ENCODE data around the gene SYT1.

The SYT1 gene

DNA sequence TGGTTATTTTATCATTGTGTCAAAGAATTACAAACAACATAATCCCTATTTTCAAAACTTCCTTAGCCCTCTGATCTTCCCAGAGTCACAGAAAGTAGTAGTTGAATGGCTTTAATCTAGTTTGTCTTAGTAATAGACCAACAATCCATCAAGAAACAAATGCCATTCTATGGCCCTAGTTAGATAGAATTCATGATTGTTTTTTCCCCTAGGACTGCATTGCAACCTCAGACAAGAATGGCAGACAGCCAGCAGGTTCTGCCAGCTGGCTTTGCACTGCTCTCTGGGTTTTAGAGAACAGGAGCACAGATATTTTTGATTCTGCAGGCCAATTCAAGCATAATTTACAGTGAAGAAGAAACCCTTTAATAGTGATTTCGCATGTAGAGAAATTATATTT, 33.8 kb downstream of the SYT1 start:
- DNase-seq = no peak

DNA sequence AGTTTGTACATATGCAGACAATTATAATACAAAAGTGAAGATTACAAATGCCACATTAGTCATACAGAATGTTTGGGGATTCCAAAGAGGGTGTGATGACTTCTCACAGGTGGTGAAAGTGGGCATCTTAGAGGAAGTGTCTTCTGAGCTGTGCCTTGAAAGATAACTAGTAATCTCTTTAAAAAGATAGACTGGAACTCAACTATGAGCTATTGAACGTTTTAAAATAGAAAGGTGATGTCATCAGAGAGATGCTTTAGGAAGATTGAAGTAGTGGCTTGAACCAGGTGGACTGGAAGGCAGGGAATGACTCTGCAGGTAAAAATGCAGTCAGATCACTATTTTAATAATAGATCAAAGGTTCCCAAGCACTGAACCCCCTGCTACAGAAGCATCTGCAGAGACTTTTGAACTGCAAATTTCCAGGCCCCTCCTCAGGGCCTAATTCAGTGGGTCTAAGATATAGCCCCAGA, 50.3 kb downstream of the SYT1 start:
- DNase-seq = no peak

DNA sequence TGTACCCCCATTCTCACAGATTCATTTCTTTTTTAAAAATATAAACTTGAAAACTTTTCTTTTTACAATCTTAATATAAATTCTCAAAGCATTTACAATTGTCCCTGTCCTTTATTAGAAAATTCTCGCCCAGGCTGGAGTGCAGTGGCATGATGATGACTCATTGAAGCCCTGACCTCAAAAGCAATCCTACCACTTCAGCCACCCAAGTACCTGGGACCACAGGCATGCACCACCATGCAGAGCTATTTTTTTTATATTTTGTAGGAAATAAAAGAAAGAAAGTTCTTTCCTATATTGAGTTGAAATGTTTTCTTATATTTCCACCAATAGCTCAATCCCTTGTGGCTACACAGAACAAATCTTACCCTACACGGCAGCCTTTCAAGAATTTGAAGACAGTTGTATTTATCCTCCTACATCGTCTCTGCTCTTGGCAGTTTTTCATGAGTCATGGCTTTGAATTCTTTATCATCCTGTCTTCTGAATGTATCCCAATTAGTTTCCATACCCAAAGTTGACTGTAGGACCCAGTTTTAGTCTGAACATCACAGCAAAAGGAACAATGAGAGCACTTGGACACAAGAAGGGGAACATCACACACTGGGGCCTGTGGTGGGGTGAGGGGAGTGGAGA, 52.4 kb downstream of the SYT1 start:
- DNase-seq = no peak

DNA sequence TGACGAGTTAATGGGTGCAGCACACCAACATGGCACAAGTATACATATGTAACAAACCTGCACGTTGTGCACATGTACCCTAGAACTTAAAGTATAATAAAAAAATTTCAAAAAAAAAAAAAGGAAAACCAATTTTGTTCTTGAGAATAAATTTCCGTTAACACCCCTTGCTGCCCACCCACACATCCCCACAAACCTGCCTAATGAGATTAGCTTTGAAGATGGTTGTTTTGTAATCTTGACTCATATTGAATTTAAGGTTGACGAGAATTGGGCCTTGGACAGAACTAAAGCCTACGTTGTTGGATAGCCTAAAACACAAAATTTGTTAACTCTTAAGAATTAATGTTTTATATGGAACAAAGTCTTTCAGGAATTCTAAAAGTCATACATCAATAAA, 52.9 kb downstream of the SYT1 start:
- DNase-seq = no peak

DNA sequence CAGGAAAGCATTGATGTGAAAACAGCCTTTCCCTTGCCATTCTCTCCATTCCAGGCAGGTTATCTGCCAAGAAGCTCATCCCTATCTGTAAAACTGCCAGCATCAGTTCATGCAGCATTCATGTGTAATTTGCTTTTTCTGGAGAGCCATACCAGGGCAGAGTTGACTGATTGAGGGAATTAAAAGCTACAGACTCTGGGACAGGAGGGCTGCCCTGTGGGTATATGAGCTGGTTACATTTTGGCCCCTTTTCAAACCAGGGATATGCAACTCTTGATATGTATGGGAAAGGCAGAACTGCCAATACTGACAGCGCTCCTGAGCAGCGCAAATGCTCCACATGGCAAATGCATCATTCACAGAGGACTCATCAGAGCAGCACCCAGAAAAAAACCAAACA, 53.7 kb downstream of the SYT1 start:
- DNase-seq = no peak

DNA sequence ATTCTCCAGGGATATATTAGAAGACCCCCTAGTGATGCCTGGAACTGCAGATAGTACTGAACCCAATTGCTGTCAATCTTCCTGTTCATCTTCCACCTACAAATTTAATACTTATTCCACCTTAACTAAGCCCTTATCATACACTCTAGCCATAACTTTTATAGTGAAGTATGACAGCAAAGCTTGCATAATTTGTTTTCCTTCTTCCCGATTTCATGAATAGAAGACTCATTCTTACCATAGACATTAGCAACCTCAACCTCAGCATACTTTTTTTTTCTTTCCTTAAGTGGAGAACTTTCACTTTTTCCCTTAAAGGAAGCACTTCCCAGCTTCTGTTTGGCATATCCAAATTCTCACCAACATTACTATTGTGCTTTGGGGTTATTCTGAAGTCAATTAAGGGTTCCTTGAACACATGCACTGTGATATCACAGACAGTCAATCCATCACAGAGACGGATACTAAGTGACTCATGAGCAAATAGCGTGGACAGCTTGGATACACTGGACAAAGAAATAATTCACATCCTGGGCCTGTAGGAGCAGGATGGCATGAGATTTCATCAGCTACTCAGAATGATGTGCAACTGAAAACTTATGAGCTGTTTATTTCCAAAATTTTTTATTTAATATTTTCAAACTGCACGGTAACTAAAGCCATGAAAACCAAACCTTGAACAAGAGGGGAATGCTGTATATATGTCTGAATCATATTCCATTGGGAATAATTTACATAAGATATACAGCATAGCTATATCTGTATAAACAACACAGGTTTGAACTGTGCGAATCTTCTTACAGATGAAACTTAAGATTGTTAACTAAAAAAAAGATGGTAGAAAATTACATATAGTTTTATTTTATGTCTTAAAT, 63.9 kb downstream of the SYT1 start:
- DNase-seq = no peak

DNA sequence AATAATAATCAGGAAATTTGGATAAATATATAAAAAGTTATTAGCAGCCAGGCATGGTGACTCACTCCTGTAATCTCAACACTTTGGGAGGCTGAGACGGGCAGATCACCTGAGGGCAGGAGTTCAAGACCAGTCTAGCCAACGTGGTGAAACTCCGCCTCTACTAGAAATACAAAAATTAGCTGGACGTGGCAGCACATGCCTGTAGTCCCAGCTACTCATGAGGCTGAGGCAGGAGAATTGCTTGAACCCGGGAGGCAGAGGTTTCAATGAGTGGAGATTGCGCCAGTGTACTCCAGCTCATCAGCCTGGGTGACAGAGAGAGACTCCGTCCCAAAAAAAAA, 64.5 kb downstream of the SYT1 start:
- no peak for DNase-seq

DNA sequence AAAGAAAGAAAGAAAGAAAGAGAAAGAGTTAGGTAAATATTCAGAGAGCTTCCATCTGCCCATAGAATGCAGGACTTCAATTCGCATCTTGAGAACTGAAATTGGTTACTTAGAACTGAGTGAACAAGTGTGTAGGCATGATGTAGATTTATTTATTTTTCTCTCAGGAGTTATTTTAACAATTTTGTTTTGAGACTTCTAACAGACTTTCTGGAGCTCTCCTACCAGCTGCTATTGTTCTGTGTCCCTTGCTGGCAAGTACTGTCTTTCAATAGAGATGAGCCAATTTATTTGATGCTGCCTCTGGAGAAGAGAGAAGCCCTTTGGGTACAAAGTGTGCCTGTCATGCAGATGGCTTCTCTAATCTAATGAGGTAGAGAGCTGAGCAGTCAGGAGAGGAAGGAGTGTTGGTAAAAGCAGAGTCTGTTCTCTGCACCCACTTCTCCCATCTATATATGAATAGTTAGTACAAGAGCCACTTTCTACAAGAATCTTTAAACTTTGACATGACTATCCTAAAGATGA, 67.0 kb downstream of the SYT1 start:
- DNase-seq = no peak

DNA sequence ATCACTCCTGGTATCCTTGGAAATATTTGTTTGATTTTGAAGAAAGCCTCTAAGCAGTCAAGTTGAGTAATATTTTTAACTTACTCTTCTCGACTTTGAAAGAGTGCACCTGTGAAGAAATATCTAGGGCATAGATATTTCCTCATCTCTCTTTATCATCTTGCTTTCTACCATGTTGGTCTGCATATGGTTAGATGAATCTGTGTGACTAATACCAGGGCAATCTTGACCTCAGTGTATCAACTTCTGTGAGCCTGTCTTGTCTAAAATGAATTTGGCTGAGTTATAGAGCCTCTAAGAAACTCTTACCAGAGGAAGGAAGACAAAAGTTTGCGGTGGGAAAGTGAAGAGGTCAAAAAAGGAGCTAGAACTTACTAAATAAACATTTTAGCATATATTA, 68.4 kb downstream of the SYT1 start:
- DNase-seq = no peak

DNA sequence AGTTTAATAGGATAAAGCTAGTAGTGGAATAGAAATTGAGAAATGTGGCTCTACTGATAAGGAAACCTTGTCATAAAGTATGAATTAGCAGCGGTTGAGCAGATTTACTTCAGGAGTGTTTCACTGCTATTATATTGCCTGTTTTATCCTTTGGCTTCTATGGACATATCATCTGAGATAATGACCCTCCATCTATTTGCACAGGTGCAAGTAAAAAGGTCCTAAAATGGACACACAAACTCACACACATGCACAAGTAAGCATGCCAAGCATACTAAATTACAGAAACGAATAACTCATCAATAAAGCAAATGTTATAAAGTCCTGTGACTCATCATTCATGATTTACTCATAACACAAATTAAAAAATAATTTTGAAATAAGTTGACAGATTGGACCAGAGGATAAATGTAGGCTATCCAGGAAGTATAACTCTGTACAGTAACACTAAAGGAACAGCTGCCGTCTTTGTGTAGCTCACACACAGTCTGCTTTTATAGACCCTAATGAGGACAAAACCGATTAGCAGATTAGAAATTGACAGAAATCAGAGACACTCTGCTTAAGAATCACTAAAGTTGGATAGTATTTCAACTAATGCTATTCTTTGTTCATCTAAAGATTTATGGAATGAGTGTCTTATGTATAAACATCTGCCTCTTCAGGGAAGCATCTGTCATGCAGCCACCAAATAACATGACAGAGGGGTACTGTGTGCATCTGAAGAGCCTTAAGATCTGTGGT, 73.9 kb downstream of the SYT1 start:
- no peak for DNase-seq

DNA sequence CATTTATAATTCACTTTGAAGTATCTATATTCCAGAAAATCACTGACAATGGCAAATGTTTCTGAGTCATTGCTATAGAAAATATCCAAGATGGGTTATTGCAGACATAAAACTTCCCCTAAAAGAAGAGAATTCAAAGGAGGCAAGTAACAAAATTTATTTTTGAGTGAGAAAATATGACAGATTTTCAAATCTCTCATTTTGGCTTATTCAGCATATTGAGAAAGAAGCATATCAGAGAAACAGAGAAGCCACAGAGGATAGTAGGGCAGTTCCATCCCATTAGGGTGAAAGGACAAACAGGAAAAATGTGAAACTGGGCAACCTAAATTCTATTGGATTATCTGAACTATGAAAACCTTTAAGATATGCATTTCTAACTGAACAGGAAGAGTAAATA, 85.0 kb downstream of the SYT1 start:
- no peak for DNase-seq

DNA sequence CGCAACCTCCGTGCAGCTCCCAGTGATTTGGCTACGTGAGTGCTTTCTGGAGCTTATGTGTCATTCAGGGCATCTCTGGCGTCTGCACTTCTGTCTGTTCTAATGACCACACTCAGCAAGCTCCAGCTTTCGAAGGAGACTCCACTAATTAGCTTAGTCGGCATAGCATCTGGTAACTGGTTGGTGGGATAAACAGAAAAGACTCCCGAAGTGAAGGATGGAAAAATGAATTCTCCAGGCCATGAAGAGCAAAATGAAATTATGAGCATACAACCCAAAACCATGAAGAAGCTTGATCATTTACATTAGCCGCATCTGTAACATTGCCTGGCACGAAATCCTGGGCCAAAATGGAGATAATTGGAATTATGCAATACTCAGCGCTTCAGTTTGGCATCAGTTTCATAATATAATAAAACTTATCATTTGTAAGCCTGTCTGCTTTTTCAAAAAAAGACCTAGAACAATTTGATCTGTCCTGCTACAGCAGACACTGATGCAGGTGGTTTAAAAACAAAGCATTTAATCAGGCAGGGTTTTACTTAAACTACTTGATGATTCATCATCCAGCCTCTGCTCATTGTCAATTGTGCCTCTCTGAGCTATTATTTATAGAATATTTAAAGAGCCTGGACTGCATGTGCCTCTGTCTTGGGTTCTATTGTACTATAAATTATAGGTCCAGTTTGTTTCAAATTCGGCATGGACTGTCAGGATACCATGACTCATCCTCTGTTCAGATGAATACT, 87.4 kb downstream of the SYT1 start:
- DNase-seq = no peak

DNA sequence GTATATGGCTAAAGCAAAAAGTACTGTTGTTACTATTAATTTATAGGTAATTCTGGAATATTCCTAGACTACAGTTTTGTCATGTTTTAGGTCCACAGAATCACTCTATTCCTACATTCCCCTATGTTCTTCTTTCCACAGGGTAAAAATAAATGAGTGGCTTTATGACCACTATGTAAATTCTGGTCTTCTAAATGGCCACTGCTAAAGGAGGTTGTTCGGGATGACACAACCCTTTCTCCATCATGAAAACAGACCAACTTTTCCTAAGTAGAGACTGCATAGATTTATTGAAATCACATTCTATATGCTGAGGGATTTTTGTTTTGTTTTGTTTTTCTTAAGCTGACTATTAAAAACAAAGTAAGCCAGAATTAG, 88.0 kb downstream of the SYT1 start:
- DNase-seq = no peak

DNA sequence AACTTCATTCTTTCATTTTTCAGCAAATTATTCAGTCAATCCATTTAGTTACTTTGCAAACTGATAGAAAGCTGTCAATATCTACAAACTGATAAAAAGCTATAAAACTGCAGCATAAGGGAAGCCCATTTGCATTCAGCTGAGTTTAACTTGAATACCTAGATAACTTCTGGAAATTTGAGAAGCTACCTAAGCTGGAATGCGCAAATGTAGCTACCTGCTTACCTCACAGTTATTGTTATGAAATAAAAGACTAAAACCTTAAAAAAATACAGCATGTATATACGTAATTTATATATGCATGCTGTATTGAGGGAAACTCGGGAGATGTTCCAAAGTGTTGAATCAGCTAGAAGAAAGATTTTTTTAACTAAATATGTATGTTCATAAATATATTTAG, 94.4 kb downstream of the SYT1 start:
- no peak for DNase-seq

DNA sequence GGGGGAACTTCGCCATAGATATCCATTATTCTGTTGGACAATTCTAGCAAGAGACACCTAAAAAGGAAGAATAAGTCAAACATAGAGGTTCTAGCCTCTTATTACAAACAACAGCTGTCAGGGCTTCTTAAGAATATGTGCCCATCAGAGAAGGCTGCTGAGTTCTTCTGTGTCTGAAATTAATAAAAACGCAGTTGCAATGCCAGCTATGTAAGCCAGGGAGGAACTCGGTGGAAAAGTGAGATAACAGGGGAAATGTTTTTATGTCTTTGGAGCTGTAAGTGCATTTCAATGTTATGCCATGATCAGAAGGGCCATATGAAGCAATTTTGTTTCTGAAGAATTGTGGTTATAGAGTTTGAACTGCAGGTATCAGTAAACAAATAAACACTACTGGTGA, 95.0 kb downstream of the SYT1 start:
- DNase-seq = no peak

DNA sequence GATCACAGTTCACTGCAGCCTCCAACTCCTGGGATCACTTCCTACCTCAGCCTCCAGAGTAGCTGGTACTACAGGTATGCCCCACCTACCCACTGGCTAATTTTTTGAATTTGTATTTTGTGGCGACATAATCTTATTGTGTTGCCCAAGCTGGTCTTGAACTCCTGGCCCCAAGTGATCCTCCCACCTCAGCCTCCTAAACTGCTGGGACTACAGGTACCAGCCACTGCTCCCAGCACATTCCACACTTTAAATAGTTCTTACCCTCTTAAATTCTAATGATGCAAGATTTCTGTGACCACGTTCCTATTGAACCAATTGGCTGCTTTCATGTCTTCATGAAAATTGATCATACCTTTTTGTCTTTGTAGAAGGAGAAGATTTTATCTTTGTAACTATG, 96.6 kb downstream of the SYT1 start:
- no peak for DNase-seq

DNA sequence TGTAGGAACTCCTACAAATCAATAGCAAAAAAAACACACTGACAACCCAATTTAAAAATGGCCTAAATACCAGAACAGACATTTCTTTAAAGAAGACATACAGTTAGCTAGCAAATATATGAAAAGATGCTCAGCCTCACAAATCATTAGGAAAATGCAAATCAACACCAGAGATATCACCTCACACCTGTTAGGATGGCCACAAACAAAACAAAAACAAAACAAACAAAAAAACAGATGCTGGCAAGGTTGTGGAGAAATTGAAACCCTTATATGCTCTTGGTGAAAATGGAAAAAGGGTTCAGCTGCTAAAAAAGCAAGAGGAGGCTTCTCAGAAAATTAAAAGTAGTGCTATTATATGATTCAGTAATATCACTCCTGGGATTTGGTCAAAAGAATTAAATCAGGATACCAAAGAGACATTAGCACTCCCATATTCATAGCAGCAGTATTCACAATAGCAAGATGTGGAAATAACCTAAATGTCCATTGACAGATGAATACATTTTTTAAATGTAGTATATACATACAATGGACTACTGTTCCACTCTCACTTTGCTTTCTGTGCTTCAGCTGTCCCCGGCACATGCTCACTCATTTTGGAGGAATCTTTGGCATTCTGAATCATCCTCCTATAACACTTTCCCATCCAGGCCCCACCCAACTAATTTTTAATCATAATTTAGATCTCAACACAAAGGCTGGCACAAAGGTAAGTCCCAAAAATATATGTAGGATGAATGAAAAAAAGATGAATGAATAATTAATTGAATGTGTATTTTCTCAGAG, 99.1 kb downstream of the SYT1 start:
- no peak for DNase-seq

DNA sequence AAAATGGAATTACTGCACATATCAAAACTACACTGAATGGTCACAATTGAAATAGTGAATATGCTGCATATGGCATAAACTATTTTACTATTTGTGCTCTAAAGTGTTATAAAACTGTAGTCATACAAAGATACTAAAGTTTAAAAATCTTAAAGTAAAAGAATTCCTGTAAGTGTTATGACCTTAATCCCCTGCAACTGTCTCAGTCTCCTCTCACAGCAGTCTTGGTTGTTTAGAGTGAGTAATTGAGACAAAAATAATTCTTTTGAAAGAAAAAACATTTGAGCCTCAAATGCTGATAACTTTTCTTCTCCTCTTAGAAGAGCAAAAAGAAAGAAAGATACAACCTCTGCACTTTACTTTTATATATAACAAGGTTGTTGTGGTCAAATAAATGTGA, 99.9 kb downstream of the SYT1 start:
- DNase-seq = no peak

DNA sequence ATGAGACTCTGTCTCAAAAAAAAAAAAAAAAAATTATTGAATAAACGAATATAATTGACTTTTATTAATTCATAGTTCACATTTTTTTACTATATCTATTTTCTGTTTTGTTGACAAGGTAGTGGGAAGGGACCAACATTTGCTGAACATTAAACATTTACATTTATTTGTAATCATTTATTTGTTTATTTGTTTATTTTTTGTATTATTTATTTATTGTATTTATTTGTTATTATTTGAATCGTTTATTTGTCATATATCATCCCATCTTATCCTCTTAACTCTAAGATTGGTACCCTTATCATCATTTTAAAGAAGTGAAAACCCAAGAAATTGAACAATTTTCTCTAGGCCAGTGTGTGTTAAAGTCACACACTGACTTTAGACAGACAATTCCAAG, 101.5 kb downstream of the SYT1 start:
- no peak for DNase-seq

DNA sequence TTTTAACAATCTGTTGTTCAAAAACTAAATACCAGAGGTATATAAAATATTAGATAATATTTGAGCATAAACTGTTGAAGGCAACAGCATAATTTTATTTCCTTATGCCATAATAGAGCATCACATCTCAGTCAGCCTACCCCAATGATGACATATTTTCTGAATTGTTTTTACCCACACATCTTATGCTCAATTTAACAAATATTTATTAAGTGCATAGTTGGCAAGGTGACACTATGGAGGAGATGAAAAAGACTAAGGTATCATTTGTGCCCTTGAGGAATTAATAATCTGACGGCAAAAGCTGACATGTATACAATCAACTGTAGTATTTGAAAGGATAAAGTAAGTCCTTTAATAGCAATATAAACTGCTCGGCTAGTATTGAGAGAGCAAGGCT, 102.4 kb downstream of the SYT1 start:
- DNase-seq = no peak

DNA sequence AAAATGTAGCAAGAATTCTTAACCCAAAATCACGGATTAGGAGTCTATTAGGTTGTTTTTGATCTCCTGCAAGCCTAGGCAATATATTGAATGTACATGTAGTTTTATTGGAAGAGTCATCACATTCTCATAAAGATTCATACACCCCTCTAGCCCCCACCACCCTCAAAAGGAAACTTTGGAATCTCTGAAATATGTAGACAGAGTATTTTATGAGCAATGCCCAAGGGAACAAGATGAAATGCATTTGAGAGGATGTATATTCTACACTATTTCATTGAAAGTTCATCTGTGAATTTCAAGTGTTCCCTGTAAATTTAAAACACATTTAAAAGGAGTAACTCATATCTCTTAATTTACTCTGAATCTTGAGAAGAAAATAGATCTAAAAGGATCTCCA, 103.7 kb downstream of the SYT1 start:
- no peak for DNase-seq

DNA sequence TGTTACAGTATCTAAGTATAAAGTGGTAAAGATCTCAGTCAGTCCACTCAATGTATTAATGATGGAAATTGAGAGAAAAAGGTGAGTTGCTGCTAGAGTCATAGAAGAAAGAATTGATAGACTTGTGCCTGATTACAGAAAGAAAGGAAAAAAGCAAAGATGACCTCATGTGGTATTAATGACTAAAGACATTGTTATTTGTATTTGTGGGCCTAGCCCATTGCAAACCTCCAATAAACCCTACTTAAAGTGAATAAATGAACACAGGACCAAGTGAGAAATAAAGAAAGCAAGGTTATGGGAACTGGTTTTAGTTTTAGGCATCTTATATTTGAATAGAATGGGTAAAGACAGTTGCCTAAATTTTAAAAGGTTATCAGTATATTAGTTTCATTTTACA, 105.5 kb downstream of the SYT1 start:
- DNase-seq = no peak
